GM12878 (cell line): ENCODE data around the gene STK32B. TPM values are rescaled to one million over a fixed set of nuclear protein-coding genes. Genes with fewer than 3 reads are reported as not detected.
A peak's percentile ranks its signal among the peaks of the same experiment; 100 is the strongest.

Source experiments
- ATAC-seq: fragments of 200-7000 bp; cut with Tn5 transposase; 3 replicates; pipeline ENCODE4 v1.9.1; 2020; ENCODE audit warnings: mild to moderate bottlenecking, moderate library complexity
- BruUV-seq: library from RNA; stranded (reverse); fragments of 400-500 nt; replicated peaks from 2 replicates; lab custom pipeline; 2021; lab: Mats Ljungman, UMichigan
- CTCF ChIA-PET: fragments of 300-600 bp; sonication (Branson Sonifier 250); formaldehyde crosslinking; extraction: SDS; loops from one replicate; lab custom pipeline; 2021; ENCODE audit warnings: inconsistent platforms; lab: Yijun Ruan, JAX
- POLR2A ChIA-PET: fragments of 350-600 bp; formaldehyde crosslinking; extraction: SDS; loops from one replicate; lab custom pipeline; 2021; ENCODE audit warnings: inconsistent platforms; lab: Charles Lee
- RAD21 ChIA-PET: fragments of 300-600 bp; sonication (Branson Sonifier 250); formaldehyde crosslinking; loops from one replicate; lab custom pipeline; 2023; ENCODE audit warnings: antibody characterized with exemption; ENCODE audit not compliant: unreplicated experiment; lab: Charles Lee
- SMC1A ChIA-PET: fragments of 300-600 bp; sonication (Branson Sonifier 250); formaldehyde crosslinking; loops from one replicate; lab custom pipeline; 2023; ENCODE audit not compliant: unreplicated experiment, uncharacterized antibody; lab: Charles Lee
- DNase-seq: peaks from one replicate; pipeline ENCODE4 v3.0.0-alpha.2; 2011; ENCODE audit warnings: low read depth, low spot score
- FAIRE-seq: peaks from 3 replicates; lab custom pipeline; 2011; peaks lifted over from hg19 to GRCh38; lab: Jason Lieb, UNC
- H2AFZ ChIP-seq: 2 replicates; pipeline ENCODE4 v1.6.0; 2011; ENCODE audit warnings: low read depth, low read length, control low read depth; ENCODE audit not compliant: control insufficient read depth
- H3K27ac ChIP-seq: 2 replicates; pipeline ENCODE4 v1.5.1; 2011; ENCODE audit warnings: control low read depth; ENCODE audit not compliant: control insufficient read depth, insufficient read depth
- H3K27me3 ChIP-seq, 2 experiments: replicated peaks in 1 of 2; 2 replicates each; pipeline versions ENCODE4 v1.6.0 to v1.6.1; 2011; ENCODE audit warnings: low read length in 1 of 2; ENCODE audit not compliant: control insufficient read depth in 2 of 2, insufficient read depth in 2 of 2
- H3K36me3 ChIP-seq, 2 experiments: 2 replicates each; pipeline ENCODE4 v1.5.1; 2011; ENCODE audit warnings: low read length in 1 of 2; ENCODE audit not compliant: control insufficient read depth in 2 of 2, insufficient read depth in 2 of 2
- H3K4me1 ChIP-seq: 2 replicates; pipeline ENCODE4 v1.6.1; 2011; ENCODE audit warnings: mild to moderate bottlenecking, low read length, moderate library complexity, mixed read lengths; ENCODE audit not compliant: control insufficient read depth, insufficient read depth
- H3K4me2 ChIP-seq: 2 replicates; pipeline ENCODE4 v1.6.0; 2011; ENCODE audit warnings: control low read depth; ENCODE audit not compliant: control insufficient read depth, insufficient read depth
- H3K4me3 ChIP-seq: fragments of 200-600 bp; sonication (generic); 2 replicates; pipeline ENCODE4 v1.5.1; 2016
- H3K79me2 ChIP-seq: 2 replicates; pipeline ENCODE4 v1.6.0; 2011; ENCODE audit warnings: low read length; ENCODE audit not compliant: control insufficient read depth, insufficient read depth
- H3K9ac ChIP-seq: 2 replicates; pipeline ENCODE4 v1.8.0; 2011; ENCODE audit warnings: low read length, control low read depth, mixed read lengths; ENCODE audit not compliant: control insufficient read depth, insufficient read depth
- H3K9me3 ChIP-seq: replicated peaks from 3 replicates; pipeline ENCODE4 v1.5.1; 2011; ENCODE audit warnings: mild to moderate bottlenecking, low read length; ENCODE audit not compliant: control insufficient read depth, insufficient read depth
- H4K20me1 ChIP-seq: 2 replicates; pipeline ENCODE4 v1.6.0; 2011; ENCODE audit not compliant: control insufficient read depth, insufficient read depth
- ZNF217 ChIP-seq: fragments of 450-650 bp; IDR thresholded peaks from 2 replicates; pipeline ENCODE4 v1.6.1; 2017; ENCODE audit warnings: antibody characterized with exemption, mild to moderate bottlenecking
- ZNF24 ChIP-seq: fragments of 450-650 bp; IDR thresholded peaks from 2 replicates; pipeline ENCODE4 v1.6.1; 2017; ENCODE audit warnings: antibody characterized with exemption, mild to moderate bottlenecking
- WGBS: methylation state at CpG from one replicate; pipeline ENCODE4 v1.1.6; 2016; ENCODE audit warnings: low lambda C conversion rate; ENCODE audit not compliant: insufficient replicate concordance, insufficient coverage; ENCODE audit errors: missing lambda C conversion rate; 5-methylcytosine and 5-hydroxymethylcytosine counted together
- in situ Hi-C: fragments of 300-500 bp; cut with MboI; formaldehyde crosslinking; loops from 9 replicates; pipeline ENCODE4 v1.14.3; 2018; ENCODE audit warnings: mixed read lengths
- intact Hi-C: fragments of 100-400 bp; cut with micrococcal nuclease; formaldehyde crosslinking; loops from one replicate; pipeline ENCODE4 v1.14.2; 2022; ENCODE audit not compliant: unreplicated experiment
- polyA plus RNA-seq, 11 experiments: library from polyadenylated mRNA; depleted of rRNA in 4 of 11; unstranded in 6 of 11; stranded (reverse) in 5 of 11; fragments of >200 nt; fragmentation: Nextera tagmentation in 4 of 11; fragmentation: Illumina TruSeq in 1 of 11; extraction: Ambion mirVana in 4 of 11; extraction: Trizol in 1 of 11; gene quantifications; 1 replicate in 1 of 11; 2 replicates in 10 of 11; pipeline versions ENCODE4 v1.2.1 to v1.2.3, GENCODE V29; 2011 to 2016; ENCODE audit warnings: inconsistent platforms in 2 of 11, missing spikeins in 2 of 11, low read depth in 1 of 11
- total RNA-seq, 4 experiments: library from RNA; depleted of rRNA in 3 of 4; stranded (reverse); fragments of >200 nt in 3 of 4; fragmentation: Illumina TruSeq in 1 of 4; extraction: Trizol in 1 of 4; gene quantifications; 2 replicates each; pipeline versions ENCODE4 v1.2.1 to v1.2.3, GENCODE V29; 2013 to 2021
- TF ChIP-seq, protein P1 (sequence below): fragments of 450-650 bp; IDR thresholded peaks from 2 replicates; pipeline ENCODE4 v1.6.1; 2018; ENCODE audit warnings: borderline replicate concordance, mild to moderate bottlenecking; ENCODE audit not compliant: partially characterized antibody
- TF ChIP-seq, protein P2 (sequence below): fragments of 450-650 bp; IDR thresholded peaks from 2 replicates; pipeline ENCODE4 v1.6.1; 2017; ENCODE audit warnings: mild to moderate bottlenecking, moderate library complexity
- TF ChIP-seq, protein P3 (sequence below): IDR thresholded peaks from 2 replicates; pipeline ENCODE4 v1.6.1; 2011; ENCODE audit warnings: borderline replicate concordance, low read depth, mild to moderate bottlenecking, moderate library complexity, low read length; ENCODE audit not compliant: insufficient read depth, poor library complexity, severe bottlenecking

Gene STK32B
- total and polyA plus RNA-seq, 10 of the 15 experiments (the other 5 are each of a cell fraction or from before 2014, with no cell fraction given) = 0.04 to 0.12 (median 0.08) TPM; not detected in 7

DNA sequence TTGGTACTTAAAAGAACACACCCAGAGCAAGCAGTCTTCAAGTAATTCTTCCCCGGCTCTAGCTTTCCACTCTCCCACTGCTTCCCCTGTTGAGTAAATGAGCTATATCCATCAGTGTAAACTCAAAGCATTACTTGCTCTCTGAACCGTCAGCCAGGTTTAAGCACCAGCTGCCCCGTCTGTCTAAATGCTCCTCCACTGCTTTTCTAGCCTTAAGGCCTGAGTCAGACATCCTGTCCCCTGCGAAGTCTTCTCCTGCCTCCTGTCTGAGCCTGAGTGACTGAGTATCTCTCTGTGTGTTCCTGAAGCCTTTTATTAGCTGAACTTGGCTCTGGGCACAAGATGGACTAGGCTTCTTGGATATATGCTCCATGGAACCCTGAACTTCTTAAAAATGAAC lies 205.1 kb downstream of the STK32B start:
- WGBS = 23% methylated on average over 4 of the region's 4 CpGs
- ChIA-PET RAD21 (no interaction called here), CTCF (no interaction called here), SMC1A (interaction anchor here (1.5 kb wide), 1 partner anchor 9 kb away, joined by 3 read pairs; no protein-coding TSS in a partner anchor), POLR2A (no interaction called here)
- ATAC-seq (no peak), FAIRE-seq (no peak), DNase-seq (no peak)
- no peak overlapping the region for H3K9ac ChIP-seq
- no peaks in the 10 kb centered on the region for H3K79me2 ChIP-seq
- H2AFZ ChIP-seq = no peak overlapping the region
- H4K20me1 ChIP-seq = no peaks in the 10 kb centered on the region
- in situ Hi-C loops (no loop called here), intact Hi-C loops (no loop called here)
- TF ChIP-seq, protein P1, sequence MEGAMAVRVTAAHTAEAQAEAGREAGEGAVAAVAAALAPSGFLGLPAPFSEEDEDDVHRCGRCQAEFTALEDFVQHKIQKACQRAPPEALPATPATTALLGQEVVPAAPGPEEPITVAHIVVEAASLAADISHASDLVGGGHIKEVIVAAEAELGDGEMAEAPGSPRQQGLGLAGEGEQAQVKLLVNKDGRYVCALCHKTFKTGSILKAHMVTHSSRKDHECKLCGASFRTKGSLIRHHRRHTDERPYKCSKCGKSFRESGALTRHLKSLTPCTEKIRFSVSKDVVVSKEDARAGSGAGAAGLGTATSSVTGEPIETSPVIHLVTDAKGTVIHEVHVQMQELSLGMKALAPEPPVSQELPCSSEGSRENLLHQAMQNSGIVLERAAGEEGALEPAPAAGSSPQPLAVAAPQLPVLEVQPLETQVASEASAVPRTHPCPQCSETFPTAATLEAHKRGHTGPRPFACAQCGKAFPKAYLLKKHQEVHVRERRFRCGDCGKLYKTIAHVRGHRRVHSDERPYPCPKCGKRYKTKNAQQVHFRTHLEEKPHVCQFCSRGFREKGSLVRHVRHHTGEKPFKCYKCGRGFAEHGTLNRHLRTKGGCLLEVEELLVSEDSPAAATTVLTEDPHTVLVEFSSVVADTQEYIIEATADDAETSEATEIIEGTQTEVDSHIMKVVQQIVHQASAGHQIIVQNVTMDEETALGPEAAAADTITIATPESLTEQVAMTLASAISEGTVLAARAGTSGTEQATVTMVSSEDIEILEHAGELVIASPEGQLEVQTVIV = no peak
- TF ChIP-seq ZNF217 = no peak
- H3K4me2 ChIP-seq = no peak overlapping the region
- H3K9me3 ChIP-seq = no peaks in the 10 kb centered on the region
- H3K36me3 ChIP-seq = no peaks in the 10 kb centered on the region
- H3K27ac ChIP-seq = no peak overlapping the region
- H3K4me1 ChIP-seq = no peaks in the 10 kb centered on the region
- no peak overlapping the region for H3K4me3 ChIP-seq
- BruUV-seq = no TSS peak
- H3K27me3 ChIP-seq = no peaks in the 10 kb centered on the region

DNA sequence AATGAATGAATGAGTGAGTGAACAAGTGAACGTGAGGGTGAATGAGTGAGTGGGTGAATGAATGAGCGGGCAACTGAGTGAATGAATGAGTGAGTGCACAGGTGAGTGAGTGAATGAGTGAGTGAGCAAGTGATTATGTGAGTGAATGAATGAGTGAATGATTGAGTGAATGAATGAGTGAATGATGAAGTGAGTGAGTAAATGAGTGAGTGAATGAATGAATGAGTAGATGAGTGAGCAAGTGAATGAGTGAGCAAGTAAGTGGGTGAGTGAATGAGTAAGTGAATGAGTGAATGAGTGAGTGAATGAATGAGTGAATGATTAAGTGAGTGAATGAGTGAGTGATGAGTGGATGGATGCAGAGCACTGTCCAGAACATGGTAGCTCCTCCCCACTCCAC lies 205.8 kb downstream of the STK32B start:
- DNase-seq = no peak
- H3K27me3 ChIP-seq = no peaks in the 10 kb centered on the region
- CTCF ChIA-PET = no interaction called here
- no peak for ATAC-seq
- TF ChIP-seq, protein P2, sequence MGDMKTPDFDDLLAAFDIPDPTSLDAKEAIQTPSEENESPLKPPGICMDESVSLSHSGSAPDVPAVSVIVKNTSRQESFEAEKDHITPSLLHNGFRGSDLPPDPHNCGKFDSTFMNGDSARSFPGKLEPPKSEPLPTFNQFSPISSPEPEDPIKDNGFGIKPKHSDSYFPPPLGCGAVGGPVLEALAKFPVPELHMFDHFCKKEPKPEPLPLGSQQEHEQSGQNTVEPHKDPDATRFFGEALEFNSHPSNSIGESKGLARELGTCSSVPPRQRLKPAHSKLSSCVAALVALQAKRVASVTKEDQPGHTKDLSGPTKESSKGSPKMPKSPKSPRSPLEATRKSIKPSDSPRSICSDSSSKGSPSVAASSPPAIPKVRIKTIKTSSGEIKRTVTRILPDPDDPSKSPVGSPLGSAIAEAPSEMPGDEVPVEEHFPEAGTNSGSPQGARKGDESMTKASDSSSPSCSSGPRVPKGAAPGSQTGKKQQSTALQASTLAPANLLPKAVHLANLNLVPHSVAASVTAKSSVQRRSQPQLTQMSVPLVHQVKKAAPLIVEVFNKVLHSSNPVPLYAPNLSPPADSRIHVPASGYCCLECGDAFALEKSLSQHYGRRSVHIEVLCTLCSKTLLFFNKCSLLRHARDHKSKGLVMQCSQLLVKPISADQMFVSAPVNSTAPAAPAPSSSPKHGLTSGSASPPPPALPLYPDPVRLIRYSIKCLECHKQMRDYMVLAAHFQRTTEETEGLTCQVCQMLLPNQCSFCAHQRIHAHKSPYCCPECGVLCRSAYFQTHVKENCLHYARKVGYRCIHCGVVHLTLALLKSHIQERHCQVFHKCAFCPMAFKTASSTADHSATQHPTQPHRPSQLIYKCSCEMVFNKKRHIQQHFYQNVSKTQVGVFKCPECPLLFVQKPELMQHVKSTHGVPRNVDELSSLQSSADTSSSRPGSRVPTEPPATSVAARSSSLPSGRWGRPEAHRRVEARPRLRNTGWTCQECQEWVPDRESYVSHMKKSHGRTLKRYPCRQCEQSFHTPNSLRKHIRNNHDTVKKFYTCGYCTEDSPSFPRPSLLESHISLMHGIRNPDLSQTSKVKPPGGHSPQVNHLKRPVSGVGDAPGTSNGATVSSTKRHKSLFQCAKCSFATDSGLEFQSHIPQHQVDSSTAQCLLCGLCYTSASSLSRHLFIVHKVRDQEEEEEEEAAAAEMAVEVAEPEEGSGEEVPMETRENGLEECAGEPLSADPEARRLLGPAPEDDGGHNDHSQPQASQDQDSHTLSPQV = no peak
- TF ChIP-seq, protein P3, sequence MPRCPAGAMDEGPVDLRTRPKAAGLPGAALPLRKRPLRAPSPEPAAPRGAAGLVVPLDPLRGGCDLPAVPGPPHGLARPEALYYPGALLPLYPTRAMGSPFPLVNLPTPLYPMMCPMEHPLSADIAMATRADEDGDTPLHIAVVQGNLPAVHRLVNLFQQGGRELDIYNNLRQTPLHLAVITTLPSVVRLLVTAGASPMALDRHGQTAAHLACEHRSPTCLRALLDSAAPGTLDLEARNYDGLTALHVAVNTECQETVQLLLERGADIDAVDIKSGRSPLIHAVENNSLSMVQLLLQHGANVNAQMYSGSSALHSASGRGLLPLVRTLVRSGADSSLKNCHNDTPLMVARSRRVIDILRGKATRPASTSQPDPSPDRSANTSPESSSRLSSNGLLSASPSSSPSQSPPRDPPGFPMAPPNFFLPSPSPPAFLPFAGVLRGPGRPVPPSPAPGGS = peak; percentile 25
- TF ChIP-seq ZNF24 = peak; percentile 92
- POLR2A ChIA-PET = no interaction called here
- no peak overlapping the region for H3K4me3 ChIP-seq
- no peaks in the 10 kb centered on the region for H4K20me1 ChIP-seq
- H3K9ac ChIP-seq = no peak overlapping the region
- no peaks in the 10 kb centered on the region for H3K4me1 ChIP-seq
- no peaks in the 10 kb centered on the region for H3K36me3 ChIP-seq
- intact Hi-C loops (no loop called here), in situ Hi-C loops (no loop called here)
- no peaks in the 10 kb centered on the region for H3K79me2 ChIP-seq
- FAIRE-seq = no peak
- WGBS = 3% methylated on average over 2 of the region's 2 CpGs
- H3K9me3 ChIP-seq = no peaks in the 10 kb centered on the region
- H3K4me2 ChIP-seq = no peak overlapping the region
- no peak overlapping the region for H2AFZ ChIP-seq
- SMC1A ChIA-PET = interaction anchor here (1.5 kb wide), 1 partner anchor 9 kb away, joined by 3 read pairs; no protein-coding TSS in a partner anchor
- H3K27ac ChIP-seq = no peak overlapping the region
- RAD21 ChIA-PET = no interaction called here
- no TSS peak for BruUV-seq
